ENCODE measurements around the gene PITRM1.
A peak's percentile ranks its signal among the peaks of the same experiment; 100 is the strongest.
"Not testable (repeated sequence)": the region's sequence is repeated elsewhere in the genome, so short reads cannot be mapped to it uniquely, and the experiment has no call there.

PITRM1 gene

GRCh38 chr10:3122034-3122433 is 50.5 kb downstream of the PITRM1 start:
- no peak for DNase-seq (ENCODE audit: low read depth)

GRCh38 chr10:3119796-3120459 is 52.7 kb downstream of the PITRM1 start:
- no peak for DNase-seq (ENCODE audit: low read depth)

- DNase-seq (ENCODE audit: low read depth) = no peak
These were observed 53.9 kb downstream of the PITRM1 start for GRCh38 chr10:3118641-3119091.

- DNase-seq (ENCODE audit: low read depth) = no peak
These were observed 55.1 kb downstream of the PITRM1 start for GRCh38 chr10:3117486-3117885.

GRCh38 chr10:3116508-3117100 is 56.0 kb downstream of the PITRM1 start:
- DNase-seq (ENCODE audit: low read depth) = no peak

- DNase-seq (ENCODE audit: low read depth) = no peak
These were observed 56.9 kb downstream of the PITRM1 start for GRCh38 chr10:3115685-3116084.

GRCh38 chr10:3113343-3113720 is 59.2 kb downstream of the PITRM1 start:
- DNase-seq (ENCODE audit: low read depth) = no peak

GRCh38 chr10:3111621-3112163 is 60.9 kb downstream of the PITRM1 start:
- DNase-seq (ENCODE audit: low read depth) = no peak

- DNase-seq (ENCODE audit: low read depth) = no peak
These were observed 61.6 kb downstream of the PITRM1 start for GRCh38 chr10:3110782-3111620.

GRCh38 chr10:3109633-3110032 is 62.9 kb downstream of the PITRM1 start:
- DNase-seq (ENCODE audit: low read depth) = no peak

GRCh38 chr10:3109196-3109595 is 63.4 kb downstream of the PITRM1 start:
- DNase-seq (ENCODE audit: low read depth) = no peak

- no peak for DNase-seq (ENCODE audit: low read depth)
These were observed 63.9 kb downstream of the PITRM1 start for GRCh38 chr10:3108575-3109105.

GRCh38 chr10:3108033-3108432 is 64.5 kb downstream of the PITRM1 start:
- no peak for DNase-seq (ENCODE audit: low read depth)

- peak; percentile 89 for DNase-seq (ENCODE audit: low read depth)
These were observed 65.1 kb downstream of the PITRM1 start for GRCh38 chr10:3107426-3107961.

- peak; percentile 26 for DNase-seq (ENCODE audit: low read depth)
These were observed 65.6 kb downstream of the PITRM1 start for GRCh38 chr10:3106928-3107425.

GRCh38 chr10:3106328-3106727 is 66.3 kb downstream of the PITRM1 start:
- not testable (repeated sequence) for DNase-seq (ENCODE audit: low read depth)

- DNase-seq (ENCODE audit: low read depth) = no peak
These were observed 66.7 kb downstream of the PITRM1 start for GRCh38 chr10:3105905-3106304.

- DNase-seq (ENCODE audit: low read depth) = no peak
These were observed 67.4 kb downstream of the PITRM1 start for GRCh38 chr10:3105166-3105565.

- DNase-seq (ENCODE audit: low read depth) = no peak
These were observed 68.2 kb downstream of the PITRM1 start for GRCh38 chr10:3104251-3104918.

- DNase-seq (ENCODE audit: low read depth) = no peak
These were observed 68.9 kb downstream of the PITRM1 start for GRCh38 chr10:3103646-3104045.

- DNase-seq (ENCODE audit: low read depth) = no peak
These were observed 69.7 kb downstream of the PITRM1 start for GRCh38 chr10:3102720-3103427.

Measured in fibroblast of the conjunctiva (primary cell).